ENCODE measurements around the gene MMP14.

- TF ChIP-seq POLR2A (IDR thresholded peaks at IDR 0.05): no peak
- no peak for TF ChIP-seq CTCF (IDR thresholded peaks at IDR 0.05)
Observed at GRCh38 chr14:22786685-22787084, 49.7 kb upstream of the MMP14 start.

Data from testis (tissue), 2 donors.